H1 (cell line): Measurements from ENCODE around the gene FAM83C. TPM values are rescaled to one million over a fixed set of nuclear protein-coding genes. Genes with fewer than 3 reads are reported as not detected.

Source experiments
- BACH1 ChIP-seq: IDR thresholded peaks from 2 replicates; pipeline ENCODE4 v1.6.1; 2012; ENCODE audit warnings: low read length, improper control_type of control experiment
- BCL11A ChIP-seq, 2 experiments: IDR thresholded peaks; one replicate each; pipeline ENCODE4 v1.6.1; 2011; ENCODE audit warnings: low read depth in 2 of 2, low read length in 2 of 2, mild to moderate bottlenecking in 2 of 2
- CBX8 ChIP-seq: fragments of 300-800, 300-1000 bp; sonication (generic); IDR thresholded peaks from 2 replicates; pipeline ENCODE4 v1.7.1; 2016; ENCODE audit warnings: low read depth, low read length, borderline replicate concordance
- CTBP2 ChIP-seq: IDR thresholded peaks from 2 replicates; pipeline ENCODE4 v1.7.0; 2011; ENCODE audit warnings: borderline replicate concordance, mild to moderate bottlenecking, moderate library complexity, mixed read lengths, low read length; ENCODE audit not compliant: insufficient read depth, insufficient read length
- JUN ChIP-seq: IDR thresholded peaks from 2 replicates; pipeline ENCODE4 v1.6.1; 2011; ENCODE audit warnings: low read depth, mild to moderate bottlenecking, improper control_type of control experiment, low read length
- POLR2A ChIP-seq, 2 experiments: IDR thresholded peaks; 1 replicate in 1 of 2; 2 replicates in 1 of 2; pipeline ENCODE4 v1.6.1; 2011; ENCODE audit warnings: low read depth in 2 of 2, low read length in 2 of 2, mild to moderate bottlenecking in 2 of 2; ENCODE audit errors: control extremely low read depth in 1 of 2
- POU5F1 ChIP-seq: IDR thresholded peaks from 2 replicates; pipeline ENCODE4 v1.6.1; 2011; ENCODE audit warnings: low read depth, mild to moderate bottlenecking, low read length, moderate library complexity
- SIX5 ChIP-seq: IDR thresholded peaks from 2 replicates; pipeline ENCODE4 v1.6.1; 2011; ENCODE audit warnings: mild to moderate bottlenecking, low read depth, low read length
- polyA plus RNA-seq, 7 experiments: library from polyadenylated mRNA; depleted of rRNA in 3 of 7; stranded (reverse) in 5 of 7; unstranded in 2 of 7; fragments of >200 nt in 5 of 7; fragments of 200-250 nt in 2 of 7; gene quantifications; 1 replicate in 5 of 7; 2 replicates in 1 of 7; 4 replicates in 1 of 7; pipeline versions ENCODE4 v1.2.1 to v1.2.3, GENCODE V29; 2011 to 2013; ENCODE audit warnings: missing spikeins in 2 of 7, mixed read lengths in 2 of 7
- total RNA-seq: library from RNA; stranded (reverse); fragmentation: NEBNext Ultra II Directional; extraction: Animal tissue kit (Norgen Biotek cat#: 25700); gene quantifications from 2 replicates; pipeline ENCODE4 v1.2.1, GENCODE V29; 2021
- TF ChIP-seq, protein P1 (sequence below), 3 experiments: IDR thresholded peaks; 1 replicate in 2 of 3; 2 replicates in 1 of 3; pipeline versions ENCODE4 v1.5.1 to v1.6.1; 2011; ENCODE audit warnings: low read length in 3 of 3, mild to moderate bottlenecking in 3 of 3, inconsistent platforms in 2 of 3, low read depth in 1 of 3, moderate library complexity in 1 of 3; ENCODE audit not compliant: insufficient read depth in 1 of 3; ENCODE audit errors: control extremely low read depth in 1 of 3

The FAM83C gene
- total and polyA plus RNA-seq, 2 of the 8 experiments (the other 6 are each of a cell fraction or from before 2014, with no cell fraction given), result not detected

DNA sequence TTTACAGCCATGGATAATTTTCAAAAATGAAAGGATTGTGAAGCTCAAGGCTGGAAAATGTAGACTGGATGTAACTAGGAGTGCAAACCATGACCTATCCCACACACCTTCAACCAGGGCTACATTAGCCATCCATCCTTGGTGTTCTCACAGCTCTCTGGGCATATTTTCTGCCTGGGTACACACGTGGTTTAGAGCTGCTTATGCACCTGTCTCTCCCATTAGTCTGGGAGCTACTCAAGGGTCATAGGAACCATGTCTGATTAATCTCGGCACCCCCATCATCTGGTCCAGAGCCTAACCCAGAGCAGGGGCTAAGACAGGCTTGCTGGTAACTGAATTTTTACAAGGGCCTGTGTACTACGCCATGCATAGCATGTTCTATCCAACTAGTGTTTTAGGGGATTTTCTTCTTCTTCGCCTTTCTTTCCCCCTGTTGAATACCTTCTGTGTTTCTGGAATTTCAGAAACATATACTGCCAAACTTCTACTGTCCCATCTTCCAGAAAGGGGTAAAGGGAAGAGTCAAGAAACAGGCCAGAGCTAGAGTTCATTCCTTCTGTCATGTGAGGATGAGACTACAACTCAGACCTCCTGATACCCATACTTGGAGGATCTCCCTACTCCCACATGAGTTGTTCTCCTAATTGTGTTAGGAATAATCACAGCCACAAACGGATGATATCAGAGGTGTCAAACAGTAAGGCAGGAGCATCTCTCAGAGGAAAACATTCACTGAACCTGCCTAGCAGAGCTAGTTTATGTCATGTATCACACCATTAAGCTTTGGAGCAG lies 25.4 kb upstream of the FAM83C start (continued):
- no peak for TF ChIP-seq SIX5
- no peak for TF ChIP-seq BACH1
- no peak for TF ChIP-seq BCL11A (IDR thresholded peaks at IDR 0.05; ENCODE audit: low read depth in 2 of 2, low read length in 2 of 2)
- TF ChIP-seq JUN, result no peak
- TF ChIP-seq, protein P1, sequence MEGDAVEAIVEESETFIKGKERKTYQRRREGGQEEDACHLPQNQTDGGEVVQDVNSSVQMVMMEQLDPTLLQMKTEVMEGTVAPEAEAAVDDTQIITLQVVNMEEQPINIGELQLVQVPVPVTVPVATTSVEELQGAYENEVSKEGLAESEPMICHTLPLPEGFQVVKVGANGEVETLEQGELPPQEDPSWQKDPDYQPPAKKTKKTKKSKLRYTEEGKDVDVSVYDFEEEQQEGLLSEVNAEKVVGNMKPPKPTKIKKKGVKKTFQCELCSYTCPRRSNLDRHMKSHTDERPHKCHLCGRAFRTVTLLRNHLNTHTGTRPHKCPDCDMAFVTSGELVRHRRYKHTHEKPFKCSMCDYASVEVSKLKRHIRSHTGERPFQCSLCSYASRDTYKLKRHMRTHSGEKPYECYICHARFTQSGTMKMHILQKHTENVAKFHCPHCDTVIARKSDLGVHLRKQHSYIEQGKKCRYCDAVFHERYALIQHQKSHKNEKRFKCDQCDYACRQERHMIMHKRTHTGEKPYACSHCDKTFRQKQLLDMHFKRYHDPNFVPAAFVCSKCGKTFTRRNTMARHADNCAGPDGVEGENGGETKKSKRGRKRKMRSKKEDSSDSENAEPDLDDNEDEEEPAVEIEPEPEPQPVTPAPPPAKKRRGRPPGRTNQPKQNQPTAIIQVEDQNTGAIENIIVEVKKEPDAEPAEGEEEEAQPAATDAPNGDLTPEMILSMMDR (IDR thresholded peaks at IDR 0.05; ENCODE audit: control extremely low read depth in 1 of 3, insufficient read depth in 1 of 3, low read depth in 1 of 3, low read length in 3 of 3), result no peak
- no peak for TF ChIP-seq POU5F1
- no peak for TF ChIP-seq POLR2A (IDR thresholded peaks at IDR 0.05; ENCODE audit: control extremely low read depth in 1 of 2, low read depth in 2 of 2, low read length in 2 of 2)
- TF ChIP-seq CTBP2, result no peak
- no peak for TF ChIP-seq CBX8
